Left ventricle myocardium inferior (tissue), 1 donor: ENCODE data around the gene ADGRG4. TPM values are rescaled to one million over a fixed set of nuclear protein-coding genes. Genes with fewer than 3 reads are reported as not detected.
"Not testable (repeated sequence)": the region's sequence is repeated elsewhere in the genome, so short reads cannot be mapped to it uniquely, and the experiment has no call there.

ENCODE experiments used
- DNase-seq: peaks from one replicate; pipeline ENCODE4 v3.0.0-alpha.2; 2020
- H3K27ac ChIP-seq: fragments of 200-600 bp; replicated peaks from 2 replicates; pipeline ENCODE4 v1.8.0; 2021
- H3K27me3 ChIP-seq: fragments of 200-600 bp; 2 replicates; pipeline ENCODE4 v1.8.0; 2021; ENCODE audit warnings: low read depth
- H3K36me3 ChIP-seq: fragments of 200-600 bp; 2 replicates; pipeline ENCODE4 v1.8.0; 2021
- H3K4me1 ChIP-seq: fragments of 200-600 bp; 2 replicates; pipeline ENCODE4 v1.8.0; 2021
- H3K4me3 ChIP-seq: fragments of 200-600 bp; 2 replicates; pipeline ENCODE4 v1.8.0; 2021; ENCODE audit warnings: mild to moderate bottlenecking, moderate library complexity
- H3K9me3 ChIP-seq: fragments of 200-600 bp; replicated peaks from 2 replicates; pipeline ENCODE4 v1.8.0; 2021
- intact Hi-C: fragments of 100-400 bp; cut with micrococcal nuclease; formaldehyde crosslinking; loops from one replicate; pipeline ENCODE4 v1.11.0; 2022
- total RNA-seq: library from RNA; stranded (reverse); fragmentation: NEBNext Ultra II Directional; extraction: Animal tissue kit (Norgen Biotek cat#: 25700); gene quantifications from one replicate; pipeline ENCODE4 v1.2.1, GENCODE V29; 2021
- TF ChIP-seq, protein P1 (sequence below): fragments of 200-600 bp; IDR thresholded peaks from 2 replicates; pipeline ENCODE4 v1.8.0; 2021; ENCODE audit warnings: antibody characterized with exemption, mild to moderate bottlenecking, borderline replicate concordance
- donor health status: DM: no; HTN: yes; CAD: no; lungs with severe emphysema.

Gene ADGRG4
- total RNA-seq, 1 donor from 2014 or later, result not detected

DNA sequence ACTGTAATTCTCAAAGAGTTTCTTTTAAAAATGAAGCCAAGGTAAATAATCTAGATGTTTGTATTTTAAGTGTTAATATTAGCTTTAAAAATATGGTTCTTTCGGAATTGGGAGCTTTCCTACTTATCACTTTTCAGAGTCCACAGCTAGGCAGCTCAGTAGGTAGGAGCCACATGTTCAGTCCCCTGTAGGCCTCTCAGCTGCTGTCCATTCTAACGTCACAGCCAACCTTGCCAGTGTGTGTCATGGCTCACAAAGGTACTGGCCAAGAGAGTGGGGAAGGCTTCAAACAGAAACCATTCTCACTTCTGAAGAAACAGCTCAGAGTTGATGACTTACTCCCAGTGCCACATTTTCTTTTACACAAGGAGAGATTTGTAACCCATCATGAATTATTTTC, 137.0 kb downstream of the ADGRG4 start:
- Histone ChIP-seq H3K9me3 (no peaks in the 10 kb centered on the region), H3K27me3 (no peaks in the 10 kb centered on the region), H3K4me1 (no peaks in the 10 kb centered on the region), H3K36me3 (no peaks in the 10 kb centered on the region), H3K27ac (no peak overlapping the region), H3K4me3 (no peak overlapping the region)
- intact Hi-C loops, result no loop called here
- no peak for DNase-seq
- TF ChIP-seq, protein P1, sequence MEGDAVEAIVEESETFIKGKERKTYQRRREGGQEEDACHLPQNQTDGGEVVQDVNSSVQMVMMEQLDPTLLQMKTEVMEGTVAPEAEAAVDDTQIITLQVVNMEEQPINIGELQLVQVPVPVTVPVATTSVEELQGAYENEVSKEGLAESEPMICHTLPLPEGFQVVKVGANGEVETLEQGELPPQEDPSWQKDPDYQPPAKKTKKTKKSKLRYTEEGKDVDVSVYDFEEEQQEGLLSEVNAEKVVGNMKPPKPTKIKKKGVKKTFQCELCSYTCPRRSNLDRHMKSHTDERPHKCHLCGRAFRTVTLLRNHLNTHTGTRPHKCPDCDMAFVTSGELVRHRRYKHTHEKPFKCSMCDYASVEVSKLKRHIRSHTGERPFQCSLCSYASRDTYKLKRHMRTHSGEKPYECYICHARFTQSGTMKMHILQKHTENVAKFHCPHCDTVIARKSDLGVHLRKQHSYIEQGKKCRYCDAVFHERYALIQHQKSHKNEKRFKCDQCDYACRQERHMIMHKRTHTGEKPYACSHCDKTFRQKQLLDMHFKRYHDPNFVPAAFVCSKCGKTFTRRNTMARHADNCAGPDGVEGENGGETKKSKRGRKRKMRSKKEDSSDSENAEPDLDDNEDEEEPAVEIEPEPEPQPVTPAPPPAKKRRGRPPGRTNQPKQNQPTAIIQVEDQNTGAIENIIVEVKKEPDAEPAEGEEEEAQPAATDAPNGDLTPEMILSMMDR, result no peak

DNA sequence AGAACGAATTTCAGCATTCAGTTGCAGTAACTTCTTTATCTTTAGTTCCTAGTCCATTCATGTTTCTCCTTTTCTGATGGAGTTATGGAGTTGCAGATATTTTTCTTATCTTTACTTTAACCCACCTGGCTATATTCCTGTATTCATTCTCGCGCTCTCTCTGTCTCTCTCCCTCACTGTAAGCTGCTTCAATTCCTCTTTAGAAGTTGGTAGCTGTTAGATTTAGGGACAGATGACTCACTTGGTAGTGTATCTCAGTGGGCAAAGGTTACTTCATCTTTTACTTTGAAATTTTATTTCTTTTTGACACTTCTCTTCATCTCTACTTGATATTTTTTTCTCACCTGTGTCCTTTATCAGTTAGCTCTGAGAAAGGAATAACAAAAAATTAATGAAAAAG, 137.4 kb downstream of the ADGRG4 start:
- Histone ChIP-seq H3K4me3 (no peak overlapping the region), H3K9me3 (no peaks in the 10 kb centered on the region), H3K36me3 (no peaks in the 10 kb centered on the region), H3K4me1 (no peaks in the 10 kb centered on the region), H3K27ac (no peak overlapping the region), H3K27me3 (no peaks in the 10 kb centered on the region)
- TF ChIP-seq, protein P1, result no peak
- intact Hi-C loops, result no loop called here
- DNase-seq, result no peak

DNA sequence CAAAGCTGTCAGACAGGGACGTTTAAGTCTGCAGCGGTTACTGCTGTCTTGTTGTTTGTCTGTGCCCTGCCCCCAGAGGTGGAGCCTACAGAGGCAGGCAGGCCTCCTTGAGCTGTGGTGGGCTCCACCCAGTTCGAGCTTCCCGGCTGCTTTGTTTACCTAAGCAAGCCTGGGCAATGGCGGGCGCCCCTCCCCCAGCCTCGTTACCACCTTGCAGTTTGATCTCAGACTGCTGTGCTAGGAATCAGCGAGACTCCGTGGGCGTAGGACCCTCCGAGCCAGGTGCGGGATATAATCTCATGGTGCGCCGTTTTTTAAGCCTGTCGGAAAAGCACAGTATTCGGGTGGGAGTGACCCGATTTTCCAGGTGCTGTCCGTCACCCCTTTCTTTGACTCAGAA, 144.9 kb downstream of the ADGRG4 start:
- H3K27ac ChIP-seq, H3K9me3 ChIP-seq, DNase-seq, H3K27me3 ChIP-seq, H3K4me3 ChIP-seq, H3K36me3 ChIP-seq, intact Hi-C loops, H3K4me1 ChIP-seq: not testable (repeated sequence)

DNA sequence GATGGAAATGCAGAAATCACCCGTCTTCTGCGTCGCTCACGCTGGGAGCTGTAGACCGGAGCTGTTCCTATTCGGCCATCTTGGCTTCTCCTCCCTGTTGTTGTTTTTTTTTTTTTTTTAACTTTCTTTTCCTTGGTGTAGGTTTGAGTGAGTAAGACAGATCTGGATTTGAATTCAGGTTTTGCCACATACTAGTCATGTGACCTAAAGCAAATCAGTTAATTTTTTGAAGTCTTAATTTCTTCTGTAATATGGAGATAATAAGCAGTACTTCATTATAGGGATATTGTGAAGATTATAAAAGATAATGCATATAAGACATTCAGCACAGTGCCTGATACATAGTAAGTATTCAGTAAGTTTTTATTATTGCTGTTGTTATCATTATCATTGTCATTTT, 145.4 kb downstream of the ADGRG4 start:
- H3K27me3 ChIP-seq, result no peaks in the 10 kb centered on the region
- H3K27ac ChIP-seq, result no peak overlapping the region
- no peaks in the 10 kb centered on the region for H3K9me3 ChIP-seq
- no peaks in the 10 kb centered on the region for H3K4me1 ChIP-seq
- TF ChIP-seq, protein P1, result no peak
- H3K36me3 ChIP-seq, result no peaks in the 10 kb centered on the region
- intact Hi-C loops, result no loop called here
- no peak for DNase-seq
- H3K4me3 ChIP-seq, result no peak overlapping the region

DNA sequence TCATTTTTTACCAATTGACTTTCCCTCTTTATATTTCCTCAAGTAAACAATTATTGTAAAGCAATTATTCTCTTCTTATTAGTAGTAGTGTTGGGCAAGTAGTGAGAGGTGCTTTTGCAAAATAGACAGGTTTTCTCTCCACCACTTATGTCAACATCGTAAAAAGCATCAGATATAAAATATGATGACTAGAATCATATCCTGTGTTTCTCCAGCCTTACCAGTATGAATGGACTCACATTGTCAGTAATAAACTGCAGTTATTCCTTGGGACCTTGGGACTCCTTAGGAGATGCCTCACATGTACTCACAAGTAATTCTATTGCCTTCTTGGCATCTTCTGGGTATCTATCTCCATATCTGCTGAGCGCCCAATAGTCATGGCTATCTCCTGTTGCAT, 146.5 kb downstream of the ADGRG4 start:
- TF ChIP-seq, protein P1, result no peak
- H3K4me1 ChIP-seq, result no peaks in the 10 kb centered on the region
- DNase-seq, result no peak
- intact Hi-C loops, result no loop called here
- H3K27ac ChIP-seq, result no peak overlapping the region
- H3K27me3 ChIP-seq, result no peaks in the 10 kb centered on the region
- H3K4me3 ChIP-seq, result no peak overlapping the region
- H3K36me3 ChIP-seq, result no peaks in the 10 kb centered on the region
- no peaks in the 10 kb centered on the region for H3K9me3 ChIP-seq

DNA sequence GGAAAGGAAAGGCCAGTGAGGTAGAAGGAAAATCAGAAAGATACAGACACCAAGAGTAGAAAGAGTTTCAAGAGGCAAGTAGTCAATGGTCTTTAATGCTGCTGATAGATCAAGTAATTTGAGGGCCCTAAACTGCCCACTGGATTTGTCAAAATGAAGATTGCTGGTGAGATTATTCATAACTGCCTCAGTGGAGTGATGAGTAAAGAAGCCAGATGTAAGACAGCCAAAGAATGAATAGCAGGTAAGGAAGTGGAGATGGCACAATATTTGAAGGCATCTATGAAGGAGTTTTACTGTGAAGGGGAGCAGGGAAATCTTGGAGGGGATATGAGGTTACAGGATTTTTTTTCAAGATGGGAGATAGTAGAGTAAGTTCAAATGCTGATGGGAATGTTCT, 147.2 kb downstream of the ADGRG4 start:
- Histone ChIP-seq H3K4me1 (no peaks in the 10 kb centered on the region), H3K9me3 (no peaks in the 10 kb centered on the region), H3K4me3 (no peak overlapping the region), H3K27ac (no peak overlapping the region), H3K36me3 (no peaks in the 10 kb centered on the region), H3K27me3 (no peaks in the 10 kb centered on the region)
- intact Hi-C loops, result no loop called here
- DNase-seq, result no peak
- TF ChIP-seq, protein P1, result no peak
